Panc1 (cell line): ENCODE results near the gene AEBP1.

ENCODE experiments used
- TF ChIP-seq, protein P1 (sequence below): fragments of 450-650 bp; IDR thresholded peaks from 2 replicates; pipeline ENCODE4 v1.5.1; 2017; ENCODE audit warnings: mild to moderate bottlenecking
- TF ChIP-seq, protein P2 (sequence below), 2 experiments: IDR thresholded peaks; 2 replicates each; pipeline ENCODE4 v1.6.1; 2011 to 2012; ENCODE audit warnings: low read depth in 2 of 2, control low read depth in 1 of 2, low read length in 1 of 2, mild to moderate bottlenecking in 1 of 2, moderate library complexity in 1 of 2; ENCODE audit not compliant: insufficient read depth in 1 of 2

DNA sequence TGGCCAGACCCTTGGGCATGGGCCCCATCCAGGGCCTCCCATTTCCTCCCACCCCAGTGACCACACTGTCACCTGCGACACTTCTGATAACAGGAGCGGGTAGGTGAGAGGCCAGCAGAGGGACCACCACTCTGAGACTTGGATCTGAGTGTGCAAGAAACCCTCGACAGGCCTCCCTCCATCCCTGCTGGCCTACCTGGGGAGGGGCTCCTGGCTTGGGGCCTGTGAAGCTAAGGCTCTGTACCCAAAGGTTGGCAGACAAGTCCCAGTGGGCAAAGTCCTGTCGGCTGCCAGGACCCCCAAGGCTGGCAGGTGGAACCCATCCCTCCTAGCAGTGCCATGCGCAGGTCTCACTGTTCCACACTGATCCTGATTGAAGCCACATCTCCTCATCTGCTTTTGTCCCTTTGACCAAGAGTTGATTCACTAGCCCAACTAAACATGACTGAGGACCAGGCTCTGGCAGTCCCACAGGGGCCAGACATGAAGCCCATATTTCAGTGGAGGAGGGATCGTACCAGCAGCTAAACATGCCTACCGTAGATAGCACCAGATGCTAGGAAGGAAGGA, 37.6 kb upstream of the AEBP1 start:
- TF ChIP-seq, protein P1, sequence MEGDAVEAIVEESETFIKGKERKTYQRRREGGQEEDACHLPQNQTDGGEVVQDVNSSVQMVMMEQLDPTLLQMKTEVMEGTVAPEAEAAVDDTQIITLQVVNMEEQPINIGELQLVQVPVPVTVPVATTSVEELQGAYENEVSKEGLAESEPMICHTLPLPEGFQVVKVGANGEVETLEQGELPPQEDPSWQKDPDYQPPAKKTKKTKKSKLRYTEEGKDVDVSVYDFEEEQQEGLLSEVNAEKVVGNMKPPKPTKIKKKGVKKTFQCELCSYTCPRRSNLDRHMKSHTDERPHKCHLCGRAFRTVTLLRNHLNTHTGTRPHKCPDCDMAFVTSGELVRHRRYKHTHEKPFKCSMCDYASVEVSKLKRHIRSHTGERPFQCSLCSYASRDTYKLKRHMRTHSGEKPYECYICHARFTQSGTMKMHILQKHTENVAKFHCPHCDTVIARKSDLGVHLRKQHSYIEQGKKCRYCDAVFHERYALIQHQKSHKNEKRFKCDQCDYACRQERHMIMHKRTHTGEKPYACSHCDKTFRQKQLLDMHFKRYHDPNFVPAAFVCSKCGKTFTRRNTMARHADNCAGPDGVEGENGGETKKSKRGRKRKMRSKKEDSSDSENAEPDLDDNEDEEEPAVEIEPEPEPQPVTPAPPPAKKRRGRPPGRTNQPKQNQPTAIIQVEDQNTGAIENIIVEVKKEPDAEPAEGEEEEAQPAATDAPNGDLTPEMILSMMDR: no peak
- TF ChIP-seq, protein P2, sequence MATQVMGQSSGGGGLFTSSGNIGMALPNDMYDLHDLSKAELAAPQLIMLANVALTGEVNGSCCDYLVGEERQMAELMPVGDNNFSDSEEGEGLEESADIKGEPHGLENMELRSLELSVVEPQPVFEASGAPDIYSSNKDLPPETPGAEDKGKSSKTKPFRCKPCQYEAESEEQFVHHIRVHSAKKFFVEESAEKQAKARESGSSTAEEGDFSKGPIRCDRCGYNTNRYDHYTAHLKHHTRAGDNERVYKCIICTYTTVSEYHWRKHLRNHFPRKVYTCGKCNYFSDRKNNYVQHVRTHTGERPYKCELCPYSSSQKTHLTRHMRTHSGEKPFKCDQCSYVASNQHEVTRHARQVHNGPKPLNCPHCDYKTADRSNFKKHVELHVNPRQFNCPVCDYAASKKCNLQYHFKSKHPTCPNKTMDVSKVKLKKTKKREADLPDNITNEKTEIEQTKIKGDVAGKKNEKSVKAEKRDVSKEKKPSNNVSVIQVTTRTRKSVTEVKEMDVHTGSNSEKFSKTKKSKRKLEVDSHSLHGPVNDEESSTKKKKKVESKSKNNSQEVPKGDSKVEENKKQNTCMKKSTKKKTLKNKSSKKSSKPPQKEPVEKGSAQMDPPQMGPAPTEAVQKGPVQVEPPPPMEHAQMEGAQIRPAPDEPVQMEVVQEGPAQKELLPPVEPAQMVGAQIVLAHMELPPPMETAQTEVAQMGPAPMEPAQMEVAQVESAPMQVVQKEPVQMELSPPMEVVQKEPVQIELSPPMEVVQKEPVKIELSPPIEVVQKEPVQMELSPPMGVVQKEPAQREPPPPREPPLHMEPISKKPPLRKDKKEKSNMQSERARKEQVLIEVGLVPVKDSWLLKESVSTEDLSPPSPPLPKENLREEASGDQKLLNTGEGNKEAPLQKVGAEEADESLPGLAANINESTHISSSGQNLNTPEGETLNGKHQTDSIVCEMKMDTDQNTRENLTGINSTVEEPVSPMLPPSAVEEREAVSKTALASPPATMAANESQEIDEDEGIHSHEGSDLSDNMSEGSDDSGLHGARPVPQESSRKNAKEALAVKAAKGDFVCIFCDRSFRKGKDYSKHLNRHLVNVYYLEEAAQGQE (IDR thresholded peaks at IDR 0.05; ENCODE audit: insufficient read depth in 1 of 2, low read depth in 2 of 2, low read length in 1 of 2): no peak
